GM08714 (cell line): ENCODE measurements around the gene SCFD2.
"Not testable (repeated sequence)": the region's sequence is repeated elsewhere in the genome, so short reads cannot be mapped to it uniquely, and the experiment has no call there.

ENCODE experiments used
- H3K4me3 ChIP-seq: fragments of 200-500 bp; sonication (Bioruptor generic); 2 replicates; pipeline ENCODE4 v1.5.1; 2014; ENCODE audit warnings: mild to moderate bottlenecking, low read length, inconsistent platforms
- ZNF274 ChIP-seq: IDR thresholded peaks from 2 replicates; pipeline ENCODE4 v1.6.1; 2012; ENCODE audit warnings: mild to moderate bottlenecking, low read depth, low read length

Gene SCFD2

GRCh38 chr4:53039741-53040458, 326.0 kb downstream of the SCFD2 start:
- H3K4me3 ChIP-seq, result no peak overlapping the region
- no peak for TF ChIP-seq ZNF274

- no peak overlapping the region for H3K4me3 ChIP-seq
- no peak for TF ChIP-seq ZNF274
Observed at GRCh38 chr4:53037892-53038291, 328.0 kb downstream of the SCFD2 start.

- H3K4me3 ChIP-seq, result not testable (repeated sequence)
Observed at GRCh38 chr4:53032908-53033307, 333.0 kb downstream of the SCFD2 start.

GRCh38 chr4:53026233-53026632, 339.6 kb downstream of the SCFD2 start:
- no peak overlapping the region for H3K4me3 ChIP-seq
- TF ChIP-seq ZNF274, result no peak

GRCh38 chr4:53023677-53024299, 342.1 kb downstream of the SCFD2 start:
- TF ChIP-seq ZNF274, result no peak
- no peak overlapping the region for H3K4me3 ChIP-seq

GRCh38 chr4:53022513-53023100, 343.3 kb downstream of the SCFD2 start:
- no peak for TF ChIP-seq ZNF274
- no peak overlapping the region for H3K4me3 ChIP-seq

GRCh38 chr4:53021754-53022512, 343.9 kb downstream of the SCFD2 start:
- TF ChIP-seq ZNF274, result no peak
- H3K4me3 ChIP-seq, result no peak overlapping the region

GRCh38 chr4:53019485-53020382, 346.1 kb downstream of the SCFD2 start:
- H3K4me3 ChIP-seq, result no peak overlapping the region
- no peak for TF ChIP-seq ZNF274

- no peak for TF ChIP-seq ZNF274
- H3K4me3 ChIP-seq, result no peak overlapping the region
Observed at GRCh38 chr4:53018471-53018870, 347.4 kb downstream of the SCFD2 start.

GRCh38 chr4:53016099-53016820, 349.6 kb downstream of the SCFD2 start:
- TF ChIP-seq ZNF274, result no peak
- H3K4me3 ChIP-seq, result no peak overlapping the region

- no peak overlapping the region for H3K4me3 ChIP-seq
- TF ChIP-seq ZNF274, result no peak
Observed at GRCh38 chr4:53015681-53016080, 350.2 kb downstream of the SCFD2 start.

GRCh38 chr4:53014881-53015280, 351.0 kb downstream of the SCFD2 start:
- no peak overlapping the region for H3K4me3 ChIP-seq
- TF ChIP-seq ZNF274, result no peak
